ENCODE results near the gene TXN.
A peak's percentile ranks its signal among the peaks of the same experiment; 100 is the strongest.

Gene TXN

DNA sequence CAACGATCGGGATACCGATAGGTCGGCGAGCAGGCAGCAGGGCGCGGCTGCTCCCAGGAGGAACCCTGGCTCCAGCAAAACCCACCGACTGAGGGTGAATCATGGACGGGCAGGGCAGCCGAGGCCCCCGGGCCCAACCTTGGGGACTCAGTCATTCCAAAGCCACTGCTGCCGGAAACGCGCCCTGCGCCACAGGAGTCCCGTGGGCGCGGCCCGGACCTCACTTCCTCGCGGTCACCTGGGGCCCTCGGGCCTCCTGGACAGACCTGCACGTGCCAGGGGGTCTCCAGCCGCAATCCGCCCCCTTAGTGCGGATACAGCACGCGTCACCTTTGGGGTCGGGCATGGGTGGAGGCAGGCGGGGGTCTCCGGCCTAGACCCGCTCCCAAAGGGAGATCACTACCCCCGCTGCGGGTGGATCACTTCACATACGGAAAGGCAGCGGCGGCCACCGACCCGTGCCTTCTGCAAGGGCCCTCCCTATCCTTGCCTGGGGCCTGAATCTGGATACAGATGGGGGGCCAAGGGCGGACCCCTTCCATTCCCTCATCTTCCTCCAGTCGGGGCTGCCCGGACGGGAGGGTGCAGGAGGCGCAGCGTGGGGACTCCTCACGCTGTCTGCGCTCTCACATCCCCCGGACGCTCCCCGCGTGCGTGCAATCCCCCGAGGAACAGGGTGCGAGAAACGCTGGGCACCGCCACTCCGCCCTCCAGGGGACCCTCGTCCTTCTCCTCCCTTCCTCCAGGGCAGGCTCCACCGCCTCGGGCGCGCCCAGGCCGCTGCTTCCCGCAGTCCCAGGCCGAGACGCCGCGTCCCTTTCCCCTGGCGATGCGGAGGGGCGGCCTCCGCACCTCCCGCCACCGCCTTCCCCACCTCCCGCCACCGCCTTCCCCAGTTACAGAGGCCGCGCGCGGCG is 586 bp downstream of the TXN start:
- peak overlapping the region; percentile 42 for H3K27ac ChIP-seq (ENCODE audit: low read depth, low read length, poor library complexity, severe bottlenecking)
- H3K79me2 ChIP-seq (ENCODE audit: insufficient read depth, low read length) = peaks cover 41% of the 10 kb centered on the region
- H3K36me3 ChIP-seq (ENCODE audit: insufficient read depth, low read length) = peaks cover 4% of the 10 kb centered on the region; the same call in 1 of the 2 replicates
- peak overlapping the region; percentile 89 for H3K4me2 ChIP-seq (ENCODE audit: low read length)
- H3K27me3 ChIP-seq (ENCODE audit: insufficient read depth, low read length) = no peaks in the 10 kb centered on the region
- H3K4me3 ChIP-seq (ENCODE audit: low read depth, low read length, poor library complexity, severe bottlenecking) = peak overlapping the region; percentile 93
- no peaks in the 10 kb centered on the region for H3F3A ChIP-seq (ENCODE audit: insufficient read depth, low read length)
- H3K9me2 ChIP-seq (ENCODE audit: low read depth, low read length) = no peaks in the 10 kb centered on the region
- TF ChIP-seq EZH2 (IDR thresholded peaks at IDR 0.05; ENCODE audit: borderline replicate concordance, low read length) = no peak
- TF ChIP-seq, protein P1, sequence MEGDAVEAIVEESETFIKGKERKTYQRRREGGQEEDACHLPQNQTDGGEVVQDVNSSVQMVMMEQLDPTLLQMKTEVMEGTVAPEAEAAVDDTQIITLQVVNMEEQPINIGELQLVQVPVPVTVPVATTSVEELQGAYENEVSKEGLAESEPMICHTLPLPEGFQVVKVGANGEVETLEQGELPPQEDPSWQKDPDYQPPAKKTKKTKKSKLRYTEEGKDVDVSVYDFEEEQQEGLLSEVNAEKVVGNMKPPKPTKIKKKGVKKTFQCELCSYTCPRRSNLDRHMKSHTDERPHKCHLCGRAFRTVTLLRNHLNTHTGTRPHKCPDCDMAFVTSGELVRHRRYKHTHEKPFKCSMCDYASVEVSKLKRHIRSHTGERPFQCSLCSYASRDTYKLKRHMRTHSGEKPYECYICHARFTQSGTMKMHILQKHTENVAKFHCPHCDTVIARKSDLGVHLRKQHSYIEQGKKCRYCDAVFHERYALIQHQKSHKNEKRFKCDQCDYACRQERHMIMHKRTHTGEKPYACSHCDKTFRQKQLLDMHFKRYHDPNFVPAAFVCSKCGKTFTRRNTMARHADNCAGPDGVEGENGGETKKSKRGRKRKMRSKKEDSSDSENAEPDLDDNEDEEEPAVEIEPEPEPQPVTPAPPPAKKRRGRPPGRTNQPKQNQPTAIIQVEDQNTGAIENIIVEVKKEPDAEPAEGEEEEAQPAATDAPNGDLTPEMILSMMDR (IDR thresholded peaks at IDR 0.05; ENCODE audit: low read length) = no peak
- peak overlapping the region; percentile 77 for H3K9ac ChIP-seq (ENCODE audit: low read length)
- H2AFZ ChIP-seq (ENCODE audit: low read length) = no peak overlapping the region
- peaks cover 31% of the 10 kb centered on the region for H3K4me1 ChIP-seq (ENCODE audit: insufficient read depth, low read length, severe bottlenecking)
- H4K20me1 ChIP-seq (ENCODE audit: insufficient read depth, low read length) = no peaks in the 10 kb centered on the region
- no peaks in the 10 kb centered on the region for H3K9me3 ChIP-seq (ENCODE audit: low read length)

DNA sequence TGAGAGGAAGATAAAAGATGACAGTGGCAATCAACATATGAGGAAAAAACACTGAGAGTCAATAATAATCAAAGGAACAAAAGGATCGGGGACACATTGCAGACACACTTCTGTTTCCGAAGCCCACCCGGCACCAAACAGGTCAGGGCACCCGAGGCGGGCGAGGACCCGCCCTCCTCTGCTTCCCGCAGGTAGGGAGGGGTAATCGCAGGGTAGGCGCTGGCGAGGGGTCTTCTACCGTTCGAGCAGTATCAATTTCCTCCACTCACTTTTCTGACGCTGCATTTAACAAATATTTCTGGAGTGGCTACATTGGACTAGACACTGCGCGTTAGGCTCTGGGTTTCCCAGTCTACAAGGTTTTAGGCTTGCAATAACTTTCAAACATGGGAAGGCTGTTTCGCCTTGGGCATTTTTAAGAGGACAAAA is 1.3 kb downstream of the TXN start:
- Histone ChIP-seq H3K9me3 (ENCODE audit: low read length) (no peaks in the 10 kb centered on the region), H3K9me2 (ENCODE audit: low read depth, low read length) (no peaks in the 10 kb centered on the region), H4K20me1 (ENCODE audit: insufficient read depth, low read length) (no peaks in the 10 kb centered on the region), H3K36me3 (ENCODE audit: insufficient read depth, low read length) (peaks cover 11% of the 10 kb centered on the region), H2AFZ (ENCODE audit: low read length) (no peak overlapping the region), H3F3A (ENCODE audit: insufficient read depth, low read length) (no peaks in the 10 kb centered on the region), H3K4me2 (ENCODE audit: low read length) (peak overlapping the region; percentile 89), H3K27ac (ENCODE audit: low read depth, low read length, poor library complexity, severe bottlenecking) (peak overlapping the region; percentile 42), H3K79me2 (ENCODE audit: insufficient read depth, low read length) (peaks cover 41% of the 10 kb centered on the region), H3K4me1 (ENCODE audit: insufficient read depth, low read length, severe bottlenecking) (peaks cover 31% of the 10 kb centered on the region), H3K4me3 (ENCODE audit: low read depth, low read length, poor library complexity, severe bottlenecking) (peak overlapping the region; percentile 93), H3K27me3 (ENCODE audit: insufficient read depth, low read length) (no peaks in the 10 kb centered on the region), H3K9ac (ENCODE audit: low read length) (peak overlapping the region; percentile 77)
- TF ChIP-seq, protein P1 (IDR thresholded peaks at IDR 0.05; ENCODE audit: low read length) = no peak
- no peak for TF ChIP-seq EZH2 (IDR thresholded peaks at IDR 0.05; ENCODE audit: borderline replicate concordance, low read length)

DNA sequence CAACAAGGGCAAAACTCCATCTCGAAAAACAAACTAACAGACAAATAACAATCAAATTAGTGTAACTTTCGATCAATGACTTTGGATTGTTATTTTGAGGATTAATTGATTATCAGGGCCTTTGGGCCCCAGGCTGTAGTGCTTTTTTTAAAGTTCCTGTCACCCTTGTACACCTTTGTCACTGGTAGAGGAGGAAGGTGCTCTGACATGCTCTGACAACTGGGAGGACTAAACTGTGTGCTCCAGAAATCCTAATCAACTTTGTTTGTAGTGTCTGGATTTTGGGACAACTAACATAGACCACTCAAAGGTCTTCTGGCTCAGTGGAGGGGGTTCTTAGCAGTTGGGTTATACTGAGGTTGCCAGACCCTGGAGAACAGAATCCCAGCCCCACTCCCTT is 1.8 kb downstream of the TXN start:
- Histone ChIP-seq H3K9me3 (ENCODE audit: low read length) (no peaks in the 10 kb centered on the region), H3K4me3 (ENCODE audit: low read depth, low read length, poor library complexity, severe bottlenecking) (peak overlapping the region; percentile 93), H3K27ac (ENCODE audit: low read depth, low read length, poor library complexity, severe bottlenecking) (peak overlapping the region; percentile 42), H3K79me2 (ENCODE audit: insufficient read depth, low read length) (peaks cover 41% of the 10 kb centered on the region), H3K36me3 (ENCODE audit: insufficient read depth, low read length) (peaks cover 16% of the 10 kb centered on the region), H2AFZ (ENCODE audit: low read length) (no peak overlapping the region), H3K9me2 (ENCODE audit: low read depth, low read length) (no peaks in the 10 kb centered on the region), H3K9ac (ENCODE audit: low read length) (peak overlapping the region; percentile 77), H3F3A (ENCODE audit: insufficient read depth, low read length) (no peaks in the 10 kb centered on the region), H4K20me1 (ENCODE audit: insufficient read depth, low read length) (no peaks in the 10 kb centered on the region), H3K4me2 (ENCODE audit: low read length) (peak overlapping the region; percentile 89), H3K4me1 (ENCODE audit: insufficient read depth, low read length, severe bottlenecking) (peaks cover 31% of the 10 kb centered on the region), H3K27me3 (ENCODE audit: insufficient read depth, low read length) (no peaks in the 10 kb centered on the region)
- TF ChIP-seq, protein P1 (IDR thresholded peaks at IDR 0.05; ENCODE audit: low read length) = no peak
- no peak for TF ChIP-seq EZH2 (IDR thresholded peaks at IDR 0.05; ENCODE audit: borderline replicate concordance, low read length)
